Measurements from ENCODE around the gene GPR63. TPM values are rescaled to one million over a fixed set of nuclear protein-coding genes. Genes with fewer than 3 reads are reported as not detected.

Gene GPR63
- total and polyA plus RNA-seq, 4 donors: 0.03 to 0.14 (median 0.08) TPM; not detected in 1

DNA sequence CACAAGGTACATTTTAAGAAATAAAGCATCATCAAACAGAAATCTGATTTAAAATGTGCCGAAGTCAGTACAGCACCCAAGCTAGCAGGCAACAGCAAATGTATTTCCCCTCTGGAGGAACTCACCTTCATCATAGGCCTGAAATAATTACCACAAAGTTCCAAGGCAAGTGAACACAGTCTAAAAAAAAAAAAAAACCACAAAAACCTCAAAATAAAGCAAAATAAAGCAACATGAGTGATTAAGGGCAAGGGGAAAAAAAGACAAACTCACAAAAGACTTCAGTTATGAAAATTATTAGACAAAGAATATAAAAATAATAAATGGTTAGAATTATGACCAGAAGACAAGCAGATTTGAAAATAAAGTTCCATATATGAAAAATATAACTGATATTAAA is 10.4 kb downstream of the GPR63 start:
- 88% methylated on average over 1 of the region's 1 CpG for WGBS
- H3K9me3 ChIP-seq (ENCODE audit: control insufficient read depth in 4 of 4, low read length in 3 of 4): no peaks in the 10 kb centered on the region
- DNase-seq (ENCODE audit: low spot score): no peak
- peaks cover 0 to 4% (median 0%) of the 10 kb centered on the region in 4 donors for H3K27me3 ChIP-seq (ENCODE audit: control insufficient read depth in 4 of 4, insufficient read depth in 4 of 4, low read length in 3 of 4)
- no peaks in the 10 kb centered on the region for H3K4me1 ChIP-seq (ENCODE audit: control insufficient read depth in 4 of 4, insufficient read depth in 4 of 4, low read length in 3 of 4)
- no peak overlapping the region for H3K9ac ChIP-seq (ENCODE audit: low read depth in 1 of 2, low read length in 2 of 2)
- TF ChIP-seq RAD21 (IDR thresholded peaks at IDR 0.05) (no peak), RXRA (IDR thresholded peaks at IDR 0.05) (no peak)
- H3K4me3 ChIP-seq (ENCODE audit: low read depth in 1 of 3, low read length in 3 of 3): no peak overlapping the region
- H3K36me3 ChIP-seq (ENCODE audit: control insufficient read depth in 4 of 4, insufficient read depth in 3 of 4, low read depth in 1 of 4, low read length in 3 of 4): no peaks in the 10 kb centered on the region
- H3K27ac ChIP-seq (ENCODE audit: low read depth in 1 of 2, low read length in 2 of 2): no peak overlapping the region

- no peak for TF ChIP-seq RXRA (IDR thresholded peaks at IDR 0.05)
- TF ChIP-seq RAD21 (IDR thresholded peaks at IDR 0.05): no peak
- TF ChIP-seq SP1 (IDR thresholded peaks at IDR 0.05): no peak
- no peak for TF ChIP-seq NR2F2 (IDR thresholded peaks at IDR 0.05)
- TF ChIP-seq, protein P1, sequence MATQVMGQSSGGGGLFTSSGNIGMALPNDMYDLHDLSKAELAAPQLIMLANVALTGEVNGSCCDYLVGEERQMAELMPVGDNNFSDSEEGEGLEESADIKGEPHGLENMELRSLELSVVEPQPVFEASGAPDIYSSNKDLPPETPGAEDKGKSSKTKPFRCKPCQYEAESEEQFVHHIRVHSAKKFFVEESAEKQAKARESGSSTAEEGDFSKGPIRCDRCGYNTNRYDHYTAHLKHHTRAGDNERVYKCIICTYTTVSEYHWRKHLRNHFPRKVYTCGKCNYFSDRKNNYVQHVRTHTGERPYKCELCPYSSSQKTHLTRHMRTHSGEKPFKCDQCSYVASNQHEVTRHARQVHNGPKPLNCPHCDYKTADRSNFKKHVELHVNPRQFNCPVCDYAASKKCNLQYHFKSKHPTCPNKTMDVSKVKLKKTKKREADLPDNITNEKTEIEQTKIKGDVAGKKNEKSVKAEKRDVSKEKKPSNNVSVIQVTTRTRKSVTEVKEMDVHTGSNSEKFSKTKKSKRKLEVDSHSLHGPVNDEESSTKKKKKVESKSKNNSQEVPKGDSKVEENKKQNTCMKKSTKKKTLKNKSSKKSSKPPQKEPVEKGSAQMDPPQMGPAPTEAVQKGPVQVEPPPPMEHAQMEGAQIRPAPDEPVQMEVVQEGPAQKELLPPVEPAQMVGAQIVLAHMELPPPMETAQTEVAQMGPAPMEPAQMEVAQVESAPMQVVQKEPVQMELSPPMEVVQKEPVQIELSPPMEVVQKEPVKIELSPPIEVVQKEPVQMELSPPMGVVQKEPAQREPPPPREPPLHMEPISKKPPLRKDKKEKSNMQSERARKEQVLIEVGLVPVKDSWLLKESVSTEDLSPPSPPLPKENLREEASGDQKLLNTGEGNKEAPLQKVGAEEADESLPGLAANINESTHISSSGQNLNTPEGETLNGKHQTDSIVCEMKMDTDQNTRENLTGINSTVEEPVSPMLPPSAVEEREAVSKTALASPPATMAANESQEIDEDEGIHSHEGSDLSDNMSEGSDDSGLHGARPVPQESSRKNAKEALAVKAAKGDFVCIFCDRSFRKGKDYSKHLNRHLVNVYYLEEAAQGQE (IDR thresholded peaks at IDR 0.05): no peak
- no peak for TF ChIP-seq FOXA2 (IDR thresholded peaks at IDR 0.05)
- no peak for TF ChIP-seq FOXA1 (IDR thresholded peaks at IDR 0.05)
- no peak for TF ChIP-seq JUND (IDR thresholded peaks at IDR 0.05)
- no peak overlapping the region for H3K9ac ChIP-seq (ENCODE audit: low read depth in 1 of 2, low read length in 2 of 2)
- no peak for DNase-seq (ENCODE audit: low spot score)
- H3K9me3 ChIP-seq (ENCODE audit: control insufficient read depth in 4 of 4, low read length in 3 of 4): no peaks in the 10 kb centered on the region
- H3K27ac ChIP-seq (ENCODE audit: low read depth in 1 of 2, low read length in 2 of 2): no peak overlapping the region
- no peaks in the 10 kb centered on the region for H3K4me1 ChIP-seq (ENCODE audit: control insufficient read depth in 4 of 4, insufficient read depth in 4 of 4, low read length in 3 of 4)
- no peak overlapping the region for H3K4me3 ChIP-seq (ENCODE audit: low read depth in 1 of 3, low read length in 3 of 3)
- H3K36me3 ChIP-seq (ENCODE audit: control insufficient read depth in 4 of 4, insufficient read depth in 3 of 4, low read depth in 1 of 4, low read length in 3 of 4): no peaks in the 10 kb centered on the region
- H3K27me3 ChIP-seq (ENCODE audit: control insufficient read depth in 4 of 4, insufficient read depth in 4 of 4, low read length in 3 of 4): no peaks in the 10 kb centered on the region
- WGBS: 51% methylated on average over 2 of the region's 2 CpGs
Observed at GRCh38 chr6:96823743-96824142, 13.5 kb downstream of the GPR63 start.

- H3K27me3 ChIP-seq (ENCODE audit: control insufficient read depth in 4 of 4, insufficient read depth in 4 of 4, low read length in 3 of 4): no peaks in the 10 kb centered on the region
- no peaks in the 10 kb centered on the region for H3K36me3 ChIP-seq (ENCODE audit: control insufficient read depth in 4 of 4, insufficient read depth in 3 of 4, low read depth in 1 of 4, low read length in 3 of 4)
- no peak overlapping the region for H3K9ac ChIP-seq (ENCODE audit: low read depth in 1 of 2, low read length in 2 of 2)
- no peaks in the 10 kb centered on the region for H3K4me1 ChIP-seq (ENCODE audit: control insufficient read depth in 4 of 4, insufficient read depth in 4 of 4, low read length in 3 of 4)
- no peaks in the 10 kb centered on the region for H3K9me3 ChIP-seq (ENCODE audit: control insufficient read depth in 4 of 4, low read length in 3 of 4)
- TF ChIP-seq HNF4G (IDR thresholded peaks at IDR 0.05): no peak
- no peak for TF ChIP-seq RXRA (IDR thresholded peaks at IDR 0.05)
- no peak for TF ChIP-seq SP1 (IDR thresholded peaks at IDR 0.05)
- no peak for TF ChIP-seq RAD21 (IDR thresholded peaks at IDR 0.05)
- 79% methylated on average over 4 of the region's 4 CpGs for WGBS
- H3K4me3 ChIP-seq (ENCODE audit: low read depth in 1 of 3, low read length in 3 of 3): no peak overlapping the region
- DNase-seq (ENCODE audit: low spot score): no peak
- H3K27ac ChIP-seq (ENCODE audit: low read depth in 1 of 2, low read length in 2 of 2): no peak overlapping the region
Observed at GRCh38 chr6:96821034-96821433, 16.2 kb downstream of the GPR63 start.

- TF ChIP-seq GABPA (IDR thresholded peaks at IDR 0.05 in 1 of 2, conservative IDR thresholded peaks at IDR 0.05 in 1 of 2): no peak
- Histone ChIP-seq H3K9ac (ENCODE audit: low read depth in 1 of 2, low read length in 2 of 2) (no peak overlapping the region), H3K27ac (ENCODE audit: low read depth in 1 of 2, low read length in 2 of 2) (no peak overlapping the region), H3K9me3 (ENCODE audit: control insufficient read depth in 4 of 4, low read length in 3 of 4) (no peaks in the 10 kb centered on the region), H3K36me3 (ENCODE audit: control insufficient read depth in 4 of 4, insufficient read depth in 3 of 4, low read depth in 1 of 4, low read length in 3 of 4) (no peaks in the 10 kb centered on the region), H3K27me3 (ENCODE audit: control insufficient read depth in 4 of 4, insufficient read depth in 4 of 4, low read length in 3 of 4) (no peaks in the 10 kb centered on the region), H3K4me3 (ENCODE audit: low read depth in 1 of 3, low read length in 3 of 3) (no peak overlapping the region), H3K4me1 (ENCODE audit: control insufficient read depth in 4 of 4, insufficient read depth in 4 of 4, low read length in 3 of 4) (no peaks in the 10 kb centered on the region)
- 36% methylated on average over 5 of the region's 5 CpGs for WGBS
- DNase-seq (ENCODE audit: low spot score): no peak
Observed at GRCh38 chr6:96816301-96816817, 20.9 kb downstream of the GPR63 start.
